Common myeloid progenitor, CD34-positive (primary cell): Measurements from ENCODE around the gene MYOG.

ENCODE experiments used
- CTCF ChIA-PET: fragments of 350-600 bp; sonication (Branson Sonifier 250); formaldehyde crosslinking; loops from one replicate; lab custom pipeline; 2021; ENCODE audit warnings: antibody characterized with exemption; lab: Charles Lee
- POLR2A ChIA-PET: fragments of 350-600 bp; sonication (Branson Sonifier 250); formaldehyde crosslinking; loops from one replicate; lab custom pipeline; 2021; ENCODE audit warnings: antibody characterized with exemption; lab: Charles Lee
- DNase-seq, 3 donors: peaks; one replicate each; pipeline versions ENCODE4 v3.0.0 to v3.0.0-alpha.2; 2013
- H3K27ac ChIP-seq, 2 experiments: 1 replicate in 1 of 2; 2 replicates in 1 of 2; pipeline ENCODE4 v1.7.0; 2013; ENCODE audit warnings: inconsistent platforms in 2 of 2, low read length in 2 of 2, mild to moderate bottlenecking in 2 of 2, low read depth in 1 of 2, moderate library complexity in 1 of 2; ENCODE audit not compliant: severe bottlenecking in 2 of 2, insufficient read depth in 1 of 2, poor library complexity in 1 of 2
- H3K27me3 ChIP-seq, 5 experiments: replicated peaks in 2 of 5; 1 replicate in 3 of 5; 2 replicates in 2 of 5; pipeline versions ENCODE4 v1.6.1 to v1.7.0; 2013; ENCODE audit warnings: low read length in 4 of 5, mild to moderate bottlenecking in 2 of 5, moderate library complexity in 2 of 5, inconsistent platforms in 1 of 5; ENCODE audit not compliant: insufficient read depth in 5 of 5, control insufficient read depth in 4 of 5
- H3K36me3 ChIP-seq, 4 experiments: 1 replicate in 2 of 4; 2 replicates in 2 of 4; pipeline versions ENCODE4 v1.6.1 to v1.7.0; 2013; ENCODE audit warnings: low read length in 3 of 4, control low read depth in 1 of 4, mild to moderate bottlenecking in 1 of 4; ENCODE audit not compliant: control insufficient read depth in 4 of 4, insufficient read depth in 4 of 4
- H3K4me1 ChIP-seq, 4 experiments: 1 replicate in 3 of 4; 2 replicates in 1 of 4; pipeline versions ENCODE4 v1.6.1 to v1.7.1; 2013; ENCODE audit warnings: low read length in 3 of 4, mild to moderate bottlenecking in 3 of 4, control low read depth in 1 of 4, inconsistent platforms in 1 of 4, moderate library complexity in 1 of 4; ENCODE audit not compliant: control insufficient read depth in 4 of 4, insufficient read depth in 4 of 4; ENCODE audit errors: control extremely low read depth in 1 of 4
- H3K4me3 ChIP-seq, 7 experiments: 1 replicate in 4 of 7; 2 replicates in 3 of 7; pipeline versions ENCODE4 v1.5.1 to v1.7.0; 2013; ENCODE audit warnings: mild to moderate bottlenecking in 7 of 7, low read length in 6 of 7, moderate library complexity in 6 of 7, inconsistent platforms in 2 of 7, low read depth in 2 of 7, control low read depth in 1 of 7; ENCODE audit not compliant: insufficient read depth in 4 of 7, control insufficient read depth in 1 of 7; ENCODE audit errors: extremely low read depth in 1 of 7
- H3K9me3 ChIP-seq, 5 experiments: 1 replicate in 4 of 5; 2 replicates in 1 of 5; pipeline versions ENCODE4 v1.6.1 to v1.7.1; 2013; ENCODE audit warnings: low read length in 4 of 5, mild to moderate bottlenecking in 2 of 5, inconsistent platforms in 1 of 5, low read depth in 1 of 5, moderate library complexity in 1 of 5; ENCODE audit not compliant: control insufficient read depth in 4 of 5, insufficient read depth in 2 of 5; ENCODE audit errors: control extremely low read depth in 1 of 5
- WGBS: methylation state at CpG from one replicate; pipeline ENCODE4 v1.1.5; 2013; ENCODE audit not compliant: insufficient coverage; 5-methylcytosine and 5-hydroxymethylcytosine counted together

MYOG gene

GRCh38 chr1:203035111-203036000 lies 50.5 kb downstream of the MYOG start:
- ChIA-PET POLR2A (interaction anchor here (0.6 kb wide), 1 partner anchor 232 kb away, joined by 3 read pairs; no protein-coding TSS in a partner anchor), CTCF (interaction anchor here (1.1 to 12.0 kb wide), 10 partner anchors 12 to 232 kb away, joined by 3 to 164 read pairs (median 4); partner anchors contain the start of gene MYBPH)
- H3K27me3 ChIP-seq: peaks cover 0 to 9% (median 0%) of the 10 kb centered on the region in 5 experiments
- no peaks in the 10 kb centered on the region for H3K36me3 ChIP-seq
- no peak overlapping the region for H3K4me3 ChIP-seq
- DNase-seq: no peak
- no peaks in the 10 kb centered on the region for H3K9me3 ChIP-seq
- H3K27ac ChIP-seq: no peak overlapping the region
- peaks cover 0 to 19% (median 13%) of the 10 kb centered on the region in 4 experiments for H3K4me1 ChIP-seq
- WGBS: 92% methylated on average over 10 of the region's 15 CpGs

GRCh38 chr1:203034422-203035110 lies 51.2 kb downstream of the MYOG start:
- H3K4me1 ChIP-seq: peaks cover 0 to 11% (median 8%) of the 10 kb centered on the region in 4 experiments
- WGBS: 99% methylated on average over 7 of the region's 10 CpGs
- no peak for DNase-seq
- CTCF ChIA-PET: interaction anchor here (0.6 to 12.0 kb wide), 13 partner anchors 13 to 242 kb away, joined by 3 to 164 read pairs (median 4); partner anchors contain the start of gene MYBPH
- POLR2A ChIA-PET: interaction anchor here (0.5 to 0.6 kb wide), 2 partner anchors 233 to 1823 kb away, joined by 3 to 4 read pairs; no protein-coding TSS in a partner anchor
- peaks cover 0 to 10% (median 0%) of the 10 kb centered on the region in 5 experiments for H3K27me3 ChIP-seq
- no peak overlapping the region for H3K4me3 ChIP-seq
- no peak overlapping the region for H3K27ac ChIP-seq
- no peaks in the 10 kb centered on the region for H3K9me3 ChIP-seq
- H3K36me3 ChIP-seq: no peaks in the 10 kb centered on the region

- H3K27ac ChIP-seq: no peak overlapping the region
- no peak for DNase-seq
- peaks cover 0 to 10% (median 6%) of the 10 kb centered on the region in 4 experiments for H3K4me1 ChIP-seq
- ChIA-PET CTCF (interaction anchor here (0.6 to 12.0 kb wide), 11 partner anchors 21 to 241 kb away, joined by 3 to 164 read pairs (median 4); partner anchors contain the start of gene MYBPH), POLR2A (interaction anchor here (0.5 kb wide), 1 partner anchor 1824 kb away, joined by 4 read pairs; no protein-coding TSS in a partner anchor)
- peaks cover 0 to 11% (median 0%) of the 10 kb centered on the region in 5 experiments for H3K27me3 ChIP-seq
- no peak overlapping the region for H3K4me3 ChIP-seq
- WGBS: 88% methylated on average over 2 of the region's 2 CpGs
- H3K36me3 ChIP-seq: no peaks in the 10 kb centered on the region
- no peaks in the 10 kb centered on the region for H3K9me3 ChIP-seq
Observed at GRCh38 chr1:203033917-203034316, 51.9 kb downstream of the MYOG start.

- no peak for DNase-seq
- H3K36me3 ChIP-seq: no peaks in the 10 kb centered on the region
- ChIA-PET POLR2A (interaction anchor here (0.7 kb wide), 1 partner anchor 78 kb away, joined by 3 read pairs; no protein-coding TSS in a partner anchor), CTCF (interaction anchor here (0.7 to 12.0 kb wide), 6 partner anchors 25 to 309 kb away, joined by 3 to 164 read pairs (median 14); partner anchors contain the start of gene MYBPH)
- WGBS: 100% methylated on average over 2 of the region's 2 CpGs
- peaks cover 0 to 17% (median 2%) of the 10 kb centered on the region in 5 experiments for H3K27me3 ChIP-seq
- H3K4me3 ChIP-seq: no peak overlapping the region
- no peaks in the 10 kb centered on the region for H3K9me3 ChIP-seq
- H3K27ac ChIP-seq: no peak overlapping the region
- peaks cover 0 to 6% (median 2%) of the 10 kb centered on the region in 4 experiments for H3K4me1 ChIP-seq
Observed at GRCh38 chr1:203033287-203033686, 52.5 kb downstream of the MYOG start.
